Measurements from ENCODE around the gene GPR137B.
"Not testable (repeated sequence)": the region's sequence is repeated elsewhere in the genome, so short reads cannot be mapped to it uniquely, and the experiment has no call there.

GPR137B gene

GRCh38 chr1:236144033-236144432 lies 1.7 kb downstream of the GPR137B start:
- no peak for DNase-seq (ENCODE audit: low read depth)

DNA sequence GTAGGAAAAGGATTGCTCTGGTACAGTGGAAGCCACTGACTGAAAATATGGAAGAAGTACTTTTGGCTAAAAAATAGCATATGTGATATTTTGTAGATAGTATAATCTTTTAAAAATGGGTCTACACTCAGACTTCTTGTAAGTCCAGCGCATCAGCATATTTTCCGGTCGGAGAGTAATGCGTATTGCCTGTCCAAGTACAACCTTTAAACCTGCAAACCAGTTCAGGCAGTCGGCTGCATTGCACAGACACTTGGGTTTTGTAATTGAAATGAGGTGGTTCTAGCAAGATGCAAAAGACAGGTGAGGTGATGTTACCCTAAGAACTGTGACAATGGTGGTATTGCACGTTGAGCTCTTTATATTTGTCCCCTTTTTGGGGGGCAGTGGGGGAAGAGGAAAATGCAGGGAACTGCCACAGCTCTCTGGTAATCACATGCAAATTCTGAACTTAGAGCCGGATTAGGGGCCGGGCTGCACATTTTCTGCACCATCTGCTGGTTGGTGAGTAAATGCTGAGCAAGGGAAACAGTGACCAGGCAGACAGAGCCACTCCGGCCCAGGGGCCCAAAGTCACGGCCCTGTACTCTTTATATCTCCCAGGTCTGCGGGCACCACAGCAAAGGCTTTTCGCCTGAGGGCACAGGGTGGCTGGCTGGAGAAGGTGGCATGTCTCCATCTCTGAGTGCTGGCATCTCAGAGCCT lies 2.3 kb downstream of the GPR137B start:
- DNase-seq (ENCODE audit: low read depth) = no peak

GRCh38 chr1:236147068-236147467 lies 4.7 kb downstream of the GPR137B start:
- no peak for DNase-seq (ENCODE audit: low read depth)

GRCh38 chr1:236147521-236148469 lies 5.5 kb downstream of the GPR137B start:
- no peak for DNase-seq (ENCODE audit: low read depth)

DNA sequence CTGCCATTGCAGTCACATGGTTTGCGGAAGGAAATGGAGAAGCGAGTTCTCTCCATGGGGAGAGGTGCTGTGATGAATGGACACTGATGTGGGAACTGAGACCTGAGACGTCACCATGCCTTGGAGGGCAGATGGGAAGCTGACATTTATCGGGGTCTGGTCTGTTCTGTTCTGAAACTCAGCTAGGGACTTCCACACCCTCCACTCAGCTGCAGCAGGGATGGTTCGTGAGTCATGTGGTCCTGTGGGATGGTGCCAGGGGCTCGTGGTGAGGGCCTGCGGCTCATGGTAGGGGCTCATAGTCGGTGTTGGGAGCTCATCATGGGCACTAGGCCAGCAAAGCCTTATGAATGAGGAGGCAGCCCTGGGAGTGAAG lies 6.1 kb downstream of the GPR137B start:
- DNase-seq (ENCODE audit: low read depth) = no peak

DNA sequence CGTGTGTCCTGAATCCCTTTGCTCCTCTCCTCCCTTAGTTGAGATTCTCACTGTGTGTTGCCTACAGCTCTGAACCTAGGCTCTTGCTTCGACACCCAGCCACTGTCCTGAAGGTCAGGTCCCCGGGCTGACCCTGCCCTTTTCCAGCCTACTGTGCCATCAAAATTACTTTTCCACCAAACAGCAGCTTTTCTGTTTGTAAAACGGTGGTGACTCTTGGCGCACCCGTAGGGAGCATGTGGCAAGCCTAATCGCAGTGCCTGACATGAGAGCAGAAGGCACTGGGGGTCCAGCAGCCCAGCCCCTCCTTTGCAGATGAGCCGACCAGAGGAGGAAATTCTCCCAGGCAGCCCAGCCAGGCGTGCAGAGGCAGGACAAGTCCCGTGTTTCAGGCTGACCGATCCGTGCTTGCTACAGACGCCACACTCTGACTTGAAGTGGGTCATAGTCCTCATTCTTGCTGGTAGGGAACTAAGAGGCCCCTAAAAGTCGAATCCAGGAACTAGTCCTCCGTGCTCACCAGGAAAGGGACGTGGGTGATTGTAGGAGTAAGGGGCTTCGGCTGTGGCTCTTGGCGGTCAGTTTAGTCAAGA lies 6.8 kb downstream of the GPR137B start:
- DNase-seq (ENCODE audit: low read depth) = no peak

DNA sequence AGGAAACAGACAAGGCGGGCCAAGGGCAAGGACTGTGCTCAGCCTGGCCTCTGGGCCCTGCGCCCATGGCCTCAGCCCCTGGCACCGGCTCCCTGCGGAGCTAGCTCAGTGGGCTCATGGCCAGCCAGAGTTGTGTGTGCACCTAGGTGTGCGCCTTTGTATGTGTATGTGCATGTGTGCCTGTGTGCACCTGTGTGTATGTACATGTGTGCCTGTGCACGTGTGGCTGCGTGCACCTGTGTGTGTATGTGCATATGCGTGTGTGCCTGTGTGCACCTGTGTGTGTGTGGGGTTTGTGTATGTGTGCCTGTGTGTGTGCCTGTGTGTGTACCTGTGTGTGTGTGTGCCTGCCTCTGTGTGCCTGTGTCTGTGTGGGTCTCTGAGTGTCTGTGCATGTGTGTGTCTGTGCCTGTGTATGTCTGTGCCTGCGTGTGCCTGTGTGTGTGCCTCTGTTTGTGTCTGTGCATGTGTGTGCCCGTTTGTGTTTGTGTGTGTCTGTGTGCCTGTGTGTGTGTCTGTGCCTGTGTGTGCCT lies 7.4 kb downstream of the GPR137B start:
- DNase-seq (ENCODE audit: low read depth) = no peak

DNA sequence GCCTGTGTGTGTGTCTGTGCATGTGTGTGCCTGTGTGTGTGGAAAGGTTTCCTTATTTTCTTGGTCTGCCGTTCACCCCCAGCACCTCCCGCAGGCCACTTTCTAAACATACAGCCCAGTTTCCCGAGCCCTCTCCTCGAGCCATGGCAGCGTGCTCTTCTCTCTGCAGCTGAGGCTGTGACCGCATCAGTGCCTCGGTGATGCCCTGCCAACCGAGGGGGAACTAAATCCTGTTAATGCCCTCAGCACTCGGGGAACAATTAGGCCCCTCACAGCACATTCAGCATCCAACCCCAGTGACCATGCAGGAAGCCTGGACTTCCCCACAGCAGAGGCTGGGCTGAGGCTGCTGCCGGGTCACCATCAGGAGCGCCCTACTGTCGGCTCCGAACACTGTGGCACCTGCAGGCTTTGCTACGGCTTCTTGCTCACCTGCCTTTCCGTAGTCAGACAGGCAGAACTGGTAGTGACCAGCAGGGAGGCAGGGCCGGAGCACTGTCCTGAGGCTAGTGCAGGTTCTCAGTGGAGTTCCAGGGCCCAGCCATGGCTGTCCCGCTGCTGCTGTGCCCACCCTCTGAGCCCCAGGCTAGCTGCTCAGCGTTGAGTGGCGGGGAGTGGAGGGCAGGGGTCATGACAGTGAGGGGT lies 8.1 kb downstream of the GPR137B start:
- DNase-seq (ENCODE audit: low read depth) = no peak

GRCh38 chr1:236150986-236151385 lies 8.6 kb downstream of the GPR137B start:
- no peak for DNase-seq (ENCODE audit: low read depth)

DNA sequence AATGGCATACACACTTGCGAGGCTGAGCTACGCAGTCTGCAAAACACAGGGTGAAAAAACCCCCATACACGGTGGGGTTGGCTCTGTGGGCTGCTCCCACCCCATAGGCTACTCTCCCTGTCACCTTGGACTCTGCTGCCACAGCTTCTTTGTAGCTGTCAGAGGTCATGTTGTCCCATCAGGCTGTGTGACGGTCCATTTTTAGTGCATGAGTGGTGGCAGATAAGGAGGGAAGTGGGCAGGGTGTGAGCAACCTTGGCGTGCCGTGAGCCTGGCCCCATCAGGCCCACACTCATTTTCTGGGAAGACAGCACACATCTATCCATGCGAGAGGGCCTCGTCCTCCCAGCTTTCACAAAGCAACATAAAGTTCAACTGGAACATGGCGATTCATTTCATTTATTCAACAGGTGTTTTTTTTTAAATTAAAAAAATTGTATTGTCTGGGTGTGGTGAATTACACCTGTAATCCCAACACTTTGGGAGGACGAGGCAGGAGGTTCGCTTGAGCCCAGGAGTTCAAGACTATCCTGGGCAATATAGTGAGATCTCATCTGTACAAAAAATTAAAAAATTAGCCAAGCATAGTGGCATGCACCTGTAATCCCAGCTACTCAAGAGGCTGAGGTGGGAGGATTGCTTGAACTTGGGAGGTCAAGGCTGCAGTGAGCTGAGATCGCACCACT lies 9.5 kb downstream of the GPR137B start:
- DNase-seq (ENCODE audit: low read depth) = no peak

GRCh38 chr1:236154126-236154525 lies 11.8 kb downstream of the GPR137B start:
- no peak for DNase-seq (ENCODE audit: low read depth)

GRCh38 chr1:236154671-236155398 lies 12.5 kb downstream of the GPR137B start:
- DNase-seq (ENCODE audit: low read depth) = no peak

- no peak for DNase-seq (ENCODE audit: low read depth)
These were observed 13.0 kb downstream of the GPR137B start for GRCh38 chr1:236155399-236155767.

DNA sequence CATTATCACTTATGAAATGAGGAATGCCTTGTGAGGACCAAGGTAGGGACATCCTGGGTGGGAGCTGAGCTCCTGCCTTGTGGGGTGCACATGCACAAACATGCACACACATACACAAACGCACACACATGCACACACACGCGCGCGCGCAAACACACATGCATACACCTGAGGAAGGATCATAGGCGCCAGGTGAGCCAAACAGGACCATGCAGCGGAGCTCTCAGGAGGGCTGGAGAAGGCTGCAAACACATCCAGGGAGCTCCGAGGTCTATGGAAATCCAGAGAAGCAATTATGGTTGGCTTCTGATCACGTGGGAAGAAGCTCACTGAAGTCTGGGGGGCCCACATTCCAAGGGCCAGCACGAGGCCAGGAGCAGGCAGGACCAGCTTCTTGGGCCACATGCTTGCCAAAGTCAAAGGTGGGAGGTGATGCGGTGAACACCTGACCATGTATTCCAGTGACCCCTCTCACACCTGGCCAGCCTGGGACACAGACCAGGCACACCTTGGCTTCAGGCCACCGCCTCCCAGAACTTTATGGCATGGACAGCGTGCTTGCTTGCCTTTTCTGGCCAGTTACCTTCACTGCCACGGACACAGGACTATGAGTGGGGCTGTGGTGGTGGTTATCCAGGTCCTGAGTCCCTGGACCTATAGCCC lies 13.6 kb downstream of the GPR137B start:
- no peak for DNase-seq (ENCODE audit: low read depth)

DNA sequence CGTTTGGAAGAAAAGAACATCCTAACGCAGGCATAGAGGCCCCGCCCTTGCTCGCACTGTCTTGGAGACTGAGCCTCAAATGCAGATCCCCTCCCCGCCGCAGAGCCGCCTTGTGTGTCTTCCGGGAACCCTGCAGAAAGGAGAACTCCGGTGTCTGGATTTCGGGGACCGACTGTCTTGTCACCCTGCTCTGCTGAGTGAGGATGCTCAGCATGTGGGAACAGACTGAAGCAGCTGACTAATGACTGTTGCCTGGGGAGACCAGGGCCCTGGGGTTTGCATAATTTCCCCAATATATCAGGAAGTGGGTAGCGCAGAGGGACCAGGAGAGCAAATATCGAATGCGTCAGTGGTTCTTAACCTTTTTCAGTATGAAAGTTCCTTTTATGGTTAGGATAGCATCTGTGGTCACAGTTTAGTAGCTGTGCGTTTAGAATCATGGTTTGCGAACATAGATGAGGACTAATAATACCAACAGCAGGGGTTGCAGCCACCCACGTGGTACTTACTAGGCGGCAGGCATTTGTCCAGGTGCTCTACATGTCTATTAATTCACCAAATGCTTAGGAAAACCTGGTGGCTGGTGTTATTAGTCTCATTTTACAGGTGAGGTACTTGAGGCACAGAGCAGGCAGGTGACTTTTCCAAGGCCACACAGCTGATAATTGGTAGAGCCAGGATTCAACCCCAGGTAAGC lies 14.3 kb downstream of the GPR137B start:
- DNase-seq (ENCODE audit: low read depth) = peak; percentile 25

DNA sequence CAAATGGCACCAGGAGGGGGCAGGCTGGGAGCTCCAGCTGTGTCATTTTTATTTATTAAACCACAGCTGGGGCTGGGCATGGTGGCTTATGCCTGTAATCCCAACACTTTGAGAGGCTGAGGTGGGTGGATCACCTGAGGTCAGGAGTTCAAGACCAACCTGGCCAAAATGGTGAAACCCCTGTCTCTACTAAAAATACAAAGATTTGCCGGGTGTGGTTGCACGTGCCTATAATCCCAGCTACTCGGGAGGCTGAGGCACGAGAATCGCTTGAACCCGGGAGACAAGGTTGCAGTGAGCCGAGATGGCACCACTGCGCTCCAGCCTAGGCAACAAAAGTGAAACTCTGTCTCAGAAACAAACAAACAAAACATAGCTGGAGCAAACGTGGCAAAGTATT lies 15.7 kb downstream of the GPR137B start:
- not testable (repeated sequence) for DNase-seq (ENCODE audit: low read depth)

DNA sequence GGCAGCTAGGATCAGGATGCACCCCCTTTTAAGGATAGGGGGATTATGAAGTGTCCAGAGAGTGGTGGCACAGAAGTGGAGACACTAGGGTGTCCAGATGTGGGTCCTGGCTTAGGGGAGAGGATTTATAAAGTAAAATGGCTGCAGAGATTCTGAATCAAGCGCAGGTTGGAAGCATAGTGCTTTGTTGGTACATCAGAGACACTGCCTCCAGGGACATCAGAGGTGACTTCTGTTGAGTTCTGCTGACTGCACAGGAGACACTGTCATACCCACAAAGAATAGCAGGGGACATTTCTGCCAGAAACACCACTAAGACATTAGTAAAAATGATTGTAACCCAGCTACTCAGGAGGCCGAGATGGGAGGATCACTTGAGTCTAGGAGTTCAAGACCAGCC lies 16.4 kb downstream of the GPR137B start:
- no peak for DNase-seq (ENCODE audit: low read depth)

- DNase-seq (ENCODE audit: low read depth) = no peak
These were observed 17.6 kb downstream of the GPR137B start for GRCh38 chr1:236159704-236160539.
